GM23248 (cell line): ENCODE results near the gene MFAP2. TPM values are rescaled to one million over a fixed set of nuclear protein-coding genes. Genes with fewer than 3 reads are reported as not detected.

ENCODE experiments used
- DNase-seq: peaks from one replicate; pipeline ENCODE4 v3.0.0-alpha.2; 2015
- H2AFZ ChIP-seq: fragments of 200-600 bp; sonication (generic); 2 replicates; pipeline ENCODE4 v1.6.1; 2016; ENCODE audit warnings: antibody characterized with exemption
- H3F3A ChIP-seq: fragments of 200-600 bp; sonication (generic); 2 replicates; pipeline ENCODE4 v1.6.1; 2016; ENCODE audit warnings: mild to moderate bottlenecking, antibody characterized with exemption, mixed run types; ENCODE audit not compliant: insufficient read depth
- H3K27ac ChIP-seq: fragments of 200-600 bp; sonication (generic); 2 replicates; pipeline ENCODE4 v1.5.1; 2016; ENCODE audit warnings: mild to moderate bottlenecking
- H3K27me3 ChIP-seq: fragments of 200-600 bp; sonication (generic); replicated peaks from 2 replicates; pipeline ENCODE4 v1.6.1; 2016; ENCODE audit warnings: mild to moderate bottlenecking; ENCODE audit not compliant: insufficient read depth
- H3K36me3 ChIP-seq: fragments of 200-600 bp; sonication (generic); 2 replicates; pipeline ENCODE4 v1.6.1; 2016; ENCODE audit warnings: low read depth, mild to moderate bottlenecking
- H3K4me1 ChIP-seq: fragments of 200-600 bp; sonication (generic); 2 replicates; pipeline ENCODE4 v1.6.1; 2016; ENCODE audit warnings: mild to moderate bottlenecking; ENCODE audit not compliant: insufficient read depth
- H3K4me2 ChIP-seq: fragments of 200-600 bp; sonication (generic); one replicate; pipeline ENCODE4 v1.6.1; 2016; ENCODE audit warnings: mild to moderate bottlenecking; ENCODE audit not compliant: unreplicated experiment
- H3K4me3 ChIP-seq: fragments of 200-600 bp; sonication (generic); 2 replicates; pipeline ENCODE4 v1.5.1; 2016; ENCODE audit warnings: mild to moderate bottlenecking
- H3K79me2 ChIP-seq: fragments of 200-600 bp; sonication (generic); 2 replicates; pipeline ENCODE4 v1.6.1; 2016; ENCODE audit warnings: mild to moderate bottlenecking; ENCODE audit not compliant: insufficient read depth
- H3K9ac ChIP-seq: fragments of 200-600 bp; sonication (generic); 2 replicates; pipeline ENCODE4 v1.6.1; 2016; ENCODE audit warnings: mild to moderate bottlenecking
- H3K9me2 ChIP-seq: fragments of 200-600 bp; sonication (generic); 2 replicates; pipeline ENCODE4 v1.6.1; 2016; ENCODE audit warnings: mixed run types, mild to moderate bottlenecking, moderate library complexity; ENCODE audit not compliant: insufficient read depth
- H3K9me3 ChIP-seq: fragments of 200-600 bp; sonication (generic); one replicate; pipeline ENCODE4 v1.6.1; 2017; ENCODE audit warnings: low read depth
- H4K20me1 ChIP-seq: fragments of 200-600 bp; sonication (generic); 2 replicates; pipeline ENCODE4 v1.6.0; 2016; ENCODE audit not compliant: insufficient read depth
- EZH2 ChIP-seq: fragments of 200-600 bp; sonication (generic); IDR thresholded peaks from 2 replicates; pipeline ENCODE4 v1.6.1; 2018; ENCODE audit warnings: antibody characterized with exemption, mild to moderate bottlenecking; ENCODE audit not compliant: insufficient read depth, poor library complexity, severe bottlenecking
- EZH2phosphoT487 ChIP-seq: fragments of 200-600 bp; sonication (generic); IDR thresholded peaks from 2 replicates; pipeline ENCODE4 v1.6.1; 2018; ENCODE audit warnings: antibody characterized with exemption, moderate library complexity, mild to moderate bottlenecking, low read depth; ENCODE audit not compliant: insufficient read depth
- WGBS, 2 experiments: methylation state at CpG; one replicate each; pipeline ENCODE4 v1.1.6; 2015 to 2017; ENCODE audit warnings: low lambda C conversion rate in 2 of 2, low coverage in 1 of 2; ENCODE audit errors: missing lambda C conversion rate in 2 of 2; 5-methylcytosine and 5-hydroxymethylcytosine counted together
- in situ Hi-C: fragments of 300-500 bp; cut with MboI; formaldehyde crosslinking; loops from 2 replicates; pipeline ENCODE4 v1.15.0; 2020
- polyA plus RNA-seq: library from polyadenylated mRNA; unstranded; fragments of >200 nt; fragmentation: Nextera tagmentation; extraction: Ambion mirVana; gene quantifications from 2 replicates; pipeline ENCODE4 v1.2.1, GENCODE V29; 2016
- total RNA-seq: library from RNA; depleted of rRNA; stranded (reverse); fragments of >200 nt; shearing (Covaris generic); gene quantifications from 2 replicates; pipeline ENCODE4 v1.2.3, GENCODE V29; 2014

MFAP2 gene
- total and polyA plus RNA-seq, 2 experiments from 2014 or later: 189 to 471 TPM

GRCh38 chr1:16960560-16961296 is 19.7 kb downstream of the MFAP2 start:
- H3K79me2 ChIP-seq: no peaks in the 10 kb centered on the region
- H3K9ac ChIP-seq: peak overlapping the region; percentile 73
- H3F3A ChIP-seq: peaks cover 7% of the 10 kb centered on the region; the same call in 1 of the 2 replicates
- no peaks in the 10 kb centered on the region for H3K9me2 ChIP-seq
- no peaks in the 10 kb centered on the region for H3K9me3 ChIP-seq
- 4 to 8% methylated on average over 26 to 55 of the region's 57 CpGs for WGBS, 2 experiments
- in situ Hi-C loops: loop anchor here (5.0 kb wide), 1 partner anchor 82 kb away; no protein-coding TSS in a partner anchor
- H3K27me3 ChIP-seq: no peaks in the 10 kb centered on the region
- DNase-seq: peak; percentile 96
- no peaks in the 10 kb centered on the region; the same call in 1 of the 2 replicates for H3K36me3 ChIP-seq
- H3K4me2 ChIP-seq: peak overlapping the region; percentile 77
- H4K20me1 ChIP-seq: no peaks in the 10 kb centered on the region
- TF ChIP-seq EZH2phosphoT487 (no peak), EZH2 (no peak)
- H3K4me3 ChIP-seq: peak overlapping the region; percentile 59
- peak overlapping the region; percentile 67 for H2AFZ ChIP-seq
- no peak overlapping the region for H3K27ac ChIP-seq
- H3K4me1 ChIP-seq: no peaks in the 10 kb centered on the region

- in situ Hi-C loops: no loop called here
- H3K27ac ChIP-seq: no peak overlapping the region
- no peak overlapping the region for H3K4me2 ChIP-seq
- no peaks in the 10 kb centered on the region for H3K9me2 ChIP-seq
- no peak overlapping the region for H3K4me3 ChIP-seq
- DNase-seq: no peak
- H3K27me3 ChIP-seq: no peaks in the 10 kb centered on the region
- no peaks in the 10 kb centered on the region for H4K20me1 ChIP-seq
- WGBS, 2 experiments: 93 to 94% methylated on average over 12 of the region's 12 CpGs
- no peaks in the 10 kb centered on the region for H3K9me3 ChIP-seq
- TF ChIP-seq EZH2phosphoT487 (no peak), EZH2 (no peak)
- no peak overlapping the region for H2AFZ ChIP-seq
- peaks cover 7% of the 10 kb centered on the region; the same call in 1 of the 2 replicates for H3F3A ChIP-seq
- no peaks in the 10 kb centered on the region for H3K79me2 ChIP-seq
- H3K36me3 ChIP-seq: no peaks in the 10 kb centered on the region
- H3K9ac ChIP-seq: no peak overlapping the region
- no peaks in the 10 kb centered on the region for H3K4me1 ChIP-seq
Observed at GRCh38 chr1:16958475-16958874, 21.9 kb downstream of the MFAP2 start.

DNA sequence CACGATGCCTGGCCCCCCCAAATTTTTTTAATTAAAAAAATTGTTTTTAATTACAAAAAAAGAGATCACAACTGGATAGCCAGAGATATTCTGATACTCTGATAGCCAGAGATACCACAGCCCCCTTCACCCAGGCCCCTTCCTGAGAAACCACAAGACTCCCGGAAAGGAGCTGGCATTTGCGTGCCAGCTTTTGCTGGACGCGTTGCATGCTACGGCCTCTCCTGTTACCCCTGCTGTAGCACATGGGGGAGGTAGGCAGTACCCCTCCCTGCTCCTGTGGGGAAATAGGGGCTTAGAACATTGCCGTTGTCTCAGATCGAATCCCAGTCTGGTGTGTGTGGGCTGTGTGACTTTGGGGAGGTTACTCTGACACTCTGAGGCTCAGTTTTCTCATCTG is 22.7 kb downstream of the MFAP2 start:
- Histone ChIP-seq H3K36me3 (no peaks in the 10 kb centered on the region), H3K9me3 (no peaks in the 10 kb centered on the region), H3K9me2 (no peaks in the 10 kb centered on the region), H3K4me1 (no peaks in the 10 kb centered on the region), H3K4me3 (no peak overlapping the region), H3F3A (peaks cover 7% of the 10 kb centered on the region; the same call in 1 of the 2 replicates), H3K9ac (no peak overlapping the region), H3K27ac (no peak overlapping the region), H2AFZ (no peak overlapping the region), H4K20me1 (no peaks in the 10 kb centered on the region), H3K27me3 (no peaks in the 10 kb centered on the region), H3K4me2 (no peak overlapping the region), H3K79me2 (no peaks in the 10 kb centered on the region)
- TF ChIP-seq EZH2phosphoT487: no peak
- no peak for TF ChIP-seq EZH2
- no peak for DNase-seq
- WGBS, 2 experiments: 94% methylated on average over 8 of the region's 8 CpGs
- in situ Hi-C loops: no loop called here

DNA sequence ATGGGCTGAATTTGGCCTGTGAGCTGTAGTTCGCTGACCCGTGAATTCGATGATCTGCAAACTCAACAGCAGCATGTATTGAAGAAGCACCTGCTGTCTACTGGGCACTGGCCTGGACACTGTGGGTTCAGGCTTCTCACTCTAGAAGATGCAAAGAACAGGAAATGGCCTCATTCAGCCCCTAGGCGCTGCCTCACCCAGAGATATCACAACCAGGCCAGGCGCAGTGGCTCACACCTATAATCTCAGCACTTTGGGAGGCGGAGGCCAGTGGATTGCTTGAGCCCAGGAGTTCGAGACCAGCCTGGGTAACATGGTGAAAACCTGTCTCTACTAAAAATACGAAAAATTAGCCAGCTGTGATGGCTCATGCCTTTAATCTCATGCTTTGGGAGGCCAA is 23.6 kb downstream of the MFAP2 start:
- H3K79me2 ChIP-seq: no peaks in the 10 kb centered on the region
- H4K20me1 ChIP-seq: no peaks in the 10 kb centered on the region
- H3K4me3 ChIP-seq: no peak overlapping the region
- no peak for DNase-seq
- H3K27ac ChIP-seq: no peak overlapping the region
- no peaks in the 10 kb centered on the region for H3K9me2 ChIP-seq
- H3K9me3 ChIP-seq: no peaks in the 10 kb centered on the region
- 97 to 98% methylated on average over 8 of the region's 8 CpGs for WGBS, 2 experiments
- H3K4me2 ChIP-seq: no peak overlapping the region
- H3K36me3 ChIP-seq: no peaks in the 10 kb centered on the region
- no peaks in the 10 kb centered on the region for H3K4me1 ChIP-seq
- in situ Hi-C loops: no loop called here
- H3K27me3 ChIP-seq: no peaks in the 10 kb centered on the region
- peaks cover 7% of the 10 kb centered on the region; the same call in 1 of the 2 replicates for H3F3A ChIP-seq
- TF ChIP-seq EZH2 (no peak), EZH2phosphoT487 (no peak)
- H2AFZ ChIP-seq: no peak overlapping the region
- H3K9ac ChIP-seq: no peak overlapping the region
